ENCODE results near the gene LHX2.

The LHX2 gene

DNA sequence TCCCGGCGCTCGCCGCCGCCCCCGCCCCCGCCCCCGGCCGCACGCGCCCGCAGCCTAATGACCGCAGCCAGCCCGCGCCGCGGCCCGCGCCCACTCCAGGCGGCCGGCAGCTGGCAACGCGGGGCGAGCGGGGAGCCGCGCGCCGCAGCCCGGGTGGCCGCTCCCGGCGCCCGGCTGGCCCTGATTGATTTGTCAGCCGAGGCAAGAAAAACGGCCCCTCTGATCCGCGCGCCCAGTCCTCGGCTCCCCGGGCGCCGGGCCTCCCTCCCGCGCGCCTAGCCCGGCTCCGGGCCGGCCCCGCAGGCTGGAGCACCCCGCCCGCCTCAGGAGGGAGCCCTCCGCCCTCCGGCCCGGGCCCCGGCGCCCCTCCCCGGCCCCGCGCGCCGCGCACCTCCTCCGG, 11.9 kb upstream of the LHX2 start:
- DNase-seq (ENCODE audit: low spot score) = no peak

DNA sequence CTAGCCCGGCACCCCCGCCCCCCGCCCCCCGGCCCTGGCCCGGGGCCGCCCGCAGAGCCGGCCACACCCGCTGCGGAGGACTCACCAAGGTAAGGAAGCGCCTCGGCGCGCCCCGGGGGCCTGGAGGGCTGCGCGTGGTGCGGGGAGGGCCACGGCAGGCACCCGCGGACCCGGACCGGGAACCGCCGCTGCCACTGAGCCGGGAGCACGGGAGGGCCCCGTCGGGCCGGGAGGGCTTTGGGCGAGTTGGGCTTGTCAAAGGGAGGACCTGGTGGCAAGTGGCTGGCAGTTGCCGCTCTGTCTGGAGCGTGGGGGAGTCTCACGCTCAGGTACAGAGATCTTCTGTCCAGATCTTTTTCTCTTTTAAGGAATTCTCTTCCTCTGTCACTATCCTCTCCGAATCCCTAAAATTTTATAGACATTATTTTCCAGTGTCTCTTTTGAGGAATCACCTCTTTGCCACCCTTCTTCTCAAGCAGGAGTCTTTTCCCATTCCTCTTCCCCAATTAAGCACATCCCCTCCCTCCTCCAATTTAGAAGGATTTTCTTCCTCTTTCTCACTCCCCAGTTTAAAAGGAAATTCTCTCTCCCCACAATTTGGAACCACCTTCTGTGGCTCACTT, 11.3 kb upstream of the LHX2 start:
- DNase-seq (ENCODE audit: low spot score) = no peak

DNA sequence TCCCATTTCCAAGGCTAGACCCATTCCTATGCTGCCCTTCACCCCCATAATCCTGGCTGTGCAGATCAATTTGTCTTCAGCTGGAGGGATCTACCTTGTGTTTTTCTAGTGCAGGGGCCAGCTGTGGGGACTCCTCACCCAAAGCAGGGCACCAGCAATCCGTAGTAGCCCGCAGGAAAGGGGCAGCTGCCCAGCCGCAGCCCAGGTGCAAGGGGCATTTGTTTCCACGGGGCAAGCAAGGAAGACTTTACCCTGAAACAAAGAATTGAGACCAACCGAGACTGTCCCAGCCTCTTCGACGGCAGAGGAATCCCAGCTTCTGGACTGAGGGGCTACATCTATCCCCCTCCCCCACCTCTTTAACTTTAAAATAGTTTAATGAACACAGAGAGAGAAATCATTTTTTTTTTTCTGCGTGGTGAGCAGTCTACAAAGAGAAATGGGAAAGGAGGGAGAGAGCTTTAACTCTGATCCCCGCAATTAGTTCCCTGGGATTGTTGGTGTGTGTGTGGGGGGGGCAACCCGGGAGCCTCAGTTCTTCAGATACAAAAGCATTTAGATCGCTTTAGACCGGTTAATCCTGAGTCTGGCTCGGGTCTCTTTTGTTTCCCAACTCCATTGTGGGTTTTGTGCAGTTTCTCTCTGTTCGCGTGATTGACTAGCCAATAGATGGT, 10.6 kb upstream of the LHX2 start:
- no peak for DNase-seq (ENCODE audit: low spot score)

DNA sequence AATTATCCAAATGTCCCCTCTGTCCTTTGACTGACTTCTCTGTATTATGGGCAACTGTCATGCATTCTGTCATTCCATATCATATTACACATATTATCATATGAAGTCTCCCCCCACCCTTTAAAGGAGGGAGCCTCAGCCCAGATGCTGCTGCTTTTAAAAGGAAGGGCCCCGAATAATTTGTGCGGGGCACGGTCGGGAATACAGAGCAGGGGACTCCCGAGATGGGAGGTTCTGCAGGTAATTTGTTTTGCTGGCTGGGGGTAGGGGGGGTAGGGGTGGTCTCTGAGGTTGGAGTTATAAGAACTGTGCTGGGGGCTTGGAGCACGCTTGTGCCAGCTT, 10.1 kb upstream of the LHX2 start:
- DNase-seq (ENCODE audit: low spot score) = no peak

DNA sequence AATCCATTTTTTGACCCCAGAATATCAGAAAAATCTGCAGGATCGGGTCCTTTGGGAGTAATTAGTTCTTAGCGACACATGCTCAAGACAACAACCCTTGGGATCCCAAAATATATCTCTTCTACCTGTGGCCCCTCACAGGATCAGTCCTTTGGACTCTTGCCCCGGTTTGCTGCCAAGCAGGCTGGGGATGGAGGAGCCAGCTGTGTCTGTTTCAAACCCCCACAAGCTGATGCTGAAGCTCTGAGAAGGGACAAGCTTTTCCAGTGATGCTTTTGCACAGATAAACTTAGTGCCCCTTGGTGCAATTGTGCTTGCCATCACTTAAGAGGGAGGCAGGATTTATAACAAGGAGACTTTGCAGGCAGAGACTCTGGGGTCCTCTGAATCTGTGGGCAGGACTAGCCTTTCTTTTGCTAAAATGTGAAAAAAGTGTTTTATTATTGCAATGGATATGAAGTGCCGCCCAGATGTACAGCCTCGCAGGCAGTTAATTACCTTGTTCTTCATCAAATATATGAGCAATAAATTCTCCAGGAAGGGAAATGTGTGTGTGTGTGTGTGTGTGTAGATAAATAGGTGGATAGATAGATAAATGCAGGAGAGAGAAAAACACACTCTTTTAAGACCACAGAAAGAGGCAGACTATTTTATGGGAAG, 9.6 kb upstream of the LHX2 start:
- no peak for DNase-seq (ENCODE audit: low spot score)

DNA sequence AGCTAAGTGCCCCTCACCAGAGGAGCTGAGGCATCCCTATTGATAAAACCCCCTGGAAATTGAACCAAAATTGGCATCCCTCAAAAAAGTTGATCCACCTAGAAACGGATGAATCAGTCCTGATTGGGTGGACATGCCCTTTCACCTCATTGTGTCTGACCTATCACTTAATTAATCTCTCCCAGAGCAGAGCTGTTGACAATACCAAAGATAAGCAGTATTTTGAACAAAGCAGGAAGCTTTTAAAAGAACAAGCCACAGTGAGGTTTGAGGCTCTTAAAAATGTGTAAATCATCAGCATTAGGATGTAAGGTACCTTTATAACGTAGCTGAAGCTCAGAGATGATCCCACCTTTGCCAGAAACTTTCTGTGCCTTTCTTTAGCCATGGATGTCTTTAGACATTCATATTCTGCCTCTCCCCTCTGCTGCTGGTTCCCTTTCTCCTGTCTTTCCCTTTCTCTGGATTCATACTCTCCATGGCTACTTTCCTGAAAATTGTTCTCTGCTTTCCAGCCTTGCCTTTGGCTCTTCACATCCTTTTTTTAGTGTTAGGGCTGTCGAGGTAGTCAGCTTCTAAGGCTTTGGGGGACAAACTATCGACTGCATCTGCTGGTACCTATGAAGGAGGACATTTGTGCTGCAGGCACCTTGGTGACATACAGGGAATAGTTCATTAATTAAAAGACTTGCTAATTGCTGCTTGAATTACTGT, 7.8 kb upstream of the LHX2 start:
- DNase-seq (ENCODE audit: low spot score) = no peak

DNA sequence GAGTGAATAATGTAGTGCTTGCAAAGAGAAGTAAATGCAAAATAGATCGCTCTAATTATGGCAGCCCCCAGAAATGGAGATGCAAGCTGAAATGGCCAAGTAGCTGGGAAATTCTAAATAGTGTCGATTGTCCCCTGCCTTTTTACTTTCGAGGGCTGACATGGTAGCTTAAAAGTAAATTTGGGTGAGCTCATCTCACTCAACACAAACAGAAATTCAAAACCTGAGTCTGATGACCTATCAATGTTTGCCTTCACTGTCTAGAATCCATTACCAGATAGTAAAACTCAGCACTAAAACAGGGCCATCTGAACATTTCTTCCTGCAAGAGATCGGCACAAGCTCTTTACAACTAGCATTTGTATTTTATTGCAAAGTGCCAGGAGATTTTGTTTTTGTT, 7.0 kb upstream of the LHX2 start:
- DNase-seq (ENCODE audit: low spot score) = no peak

DNA sequence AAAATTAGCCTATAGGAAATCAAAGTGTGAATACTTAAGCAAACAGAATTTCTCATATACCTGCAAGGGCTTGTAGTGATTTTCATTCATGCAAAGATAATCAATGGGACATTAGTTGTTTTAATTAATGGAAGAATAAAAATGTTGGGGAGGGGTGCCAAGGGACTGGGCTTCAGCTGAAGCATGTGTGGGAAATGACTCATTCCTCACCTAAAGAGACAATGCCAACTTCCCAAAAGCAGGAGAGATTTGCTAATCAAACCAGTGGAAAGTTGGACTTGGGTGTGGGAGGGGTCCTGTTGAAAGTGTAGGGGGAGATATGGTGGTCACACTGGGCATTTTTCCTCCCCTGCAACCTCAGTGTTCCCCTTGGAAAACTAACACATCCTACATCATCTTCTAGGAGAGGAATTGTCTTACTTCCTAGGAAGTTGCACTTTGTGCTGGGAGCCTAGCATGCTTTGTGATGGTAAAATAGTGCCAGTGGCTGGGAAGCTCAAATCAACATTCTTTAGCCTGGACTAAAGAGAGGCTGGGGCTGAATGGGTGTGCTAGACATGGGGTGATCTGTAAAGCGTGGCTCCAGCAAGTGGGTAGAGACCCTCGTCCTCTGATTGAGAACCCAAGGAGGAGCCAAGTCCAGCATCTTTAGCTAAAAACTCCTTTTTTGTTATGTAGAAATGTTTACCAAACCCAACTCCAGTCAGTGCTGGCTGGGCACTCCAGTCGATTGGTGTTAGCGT, 6.4 kb upstream of the LHX2 start:
- no peak for DNase-seq (ENCODE audit: low spot score)

DNA sequence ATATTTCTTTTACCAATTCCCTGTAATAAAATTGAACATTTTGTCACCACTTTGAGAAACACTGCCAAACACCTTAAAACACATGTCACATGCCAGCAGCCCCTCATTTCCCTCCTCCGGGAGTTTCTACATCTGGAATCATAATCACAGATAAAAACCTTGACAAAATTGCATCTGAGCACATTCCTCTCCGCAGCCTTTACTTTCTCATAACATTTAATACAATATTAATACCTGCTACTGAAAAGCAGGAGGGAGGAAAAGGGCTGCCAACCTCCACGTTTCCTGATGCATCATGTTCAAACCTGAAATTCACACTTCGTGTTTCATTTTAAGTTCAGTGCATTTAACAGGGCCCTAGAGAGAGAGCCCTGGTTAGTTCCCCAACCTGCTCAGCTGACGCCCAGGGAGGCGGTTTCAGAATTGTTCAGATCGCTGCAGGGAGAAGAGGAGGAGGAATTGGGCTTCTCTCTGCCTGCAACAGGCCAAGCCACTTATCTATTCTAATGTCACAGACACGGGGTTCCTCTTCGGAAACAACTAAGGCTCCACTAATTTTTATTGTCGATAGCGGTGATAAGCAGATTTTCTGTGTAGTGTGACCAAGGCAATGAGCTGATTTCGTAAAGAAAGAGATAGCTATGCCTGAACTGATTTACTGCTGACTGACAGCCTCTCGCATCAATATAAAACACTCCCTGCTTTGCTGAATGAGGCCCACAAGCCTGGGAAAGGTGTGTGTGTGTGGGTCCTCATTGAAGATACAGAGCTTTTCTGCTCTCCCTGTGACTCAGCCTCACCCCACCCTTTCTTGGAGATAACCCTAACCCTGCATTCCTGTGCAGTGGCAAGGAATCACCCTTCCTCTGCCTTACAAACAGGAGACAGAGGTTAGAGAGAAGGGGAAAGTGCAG, 4.9 kb upstream of the LHX2 start:
- DNase-seq (ENCODE audit: low spot score) = peak; percentile 27

DNA sequence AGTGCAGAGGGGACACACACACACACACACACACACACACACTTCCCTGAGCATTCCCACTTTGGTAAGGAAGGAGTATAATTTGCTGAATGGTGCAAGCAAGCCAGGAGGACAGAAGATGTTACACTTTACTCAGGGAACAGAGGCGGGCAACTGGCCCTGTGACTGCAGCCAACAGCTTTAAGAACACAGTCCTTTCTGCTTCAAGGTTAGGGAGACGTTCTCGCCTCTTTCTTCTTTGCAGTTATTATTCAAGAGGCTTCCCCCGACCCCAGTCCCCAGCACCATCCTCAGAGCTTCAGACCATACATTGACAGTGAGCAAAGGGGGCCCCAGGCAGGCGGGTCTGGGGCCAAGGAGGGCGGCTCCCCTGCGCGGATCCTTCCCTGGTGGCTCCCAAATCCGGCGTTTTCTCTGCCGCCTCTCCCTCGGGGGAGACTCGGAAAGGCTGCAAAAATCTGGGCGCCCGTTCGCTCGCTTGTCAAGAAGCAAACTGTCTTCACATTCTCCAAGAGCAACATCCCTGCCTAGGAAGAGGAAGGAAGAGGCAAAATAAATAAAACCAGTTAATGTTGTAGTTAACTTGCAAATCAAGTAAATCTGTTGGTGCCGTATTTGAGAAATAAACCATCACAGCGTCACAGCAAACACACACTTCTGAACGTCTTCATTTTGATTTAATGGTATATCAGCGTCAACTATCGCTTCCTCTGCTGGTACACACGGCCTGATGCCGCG, 3.8 kb upstream of the LHX2 start:
- no peak for DNase-seq (ENCODE audit: low spot score)

DNA sequence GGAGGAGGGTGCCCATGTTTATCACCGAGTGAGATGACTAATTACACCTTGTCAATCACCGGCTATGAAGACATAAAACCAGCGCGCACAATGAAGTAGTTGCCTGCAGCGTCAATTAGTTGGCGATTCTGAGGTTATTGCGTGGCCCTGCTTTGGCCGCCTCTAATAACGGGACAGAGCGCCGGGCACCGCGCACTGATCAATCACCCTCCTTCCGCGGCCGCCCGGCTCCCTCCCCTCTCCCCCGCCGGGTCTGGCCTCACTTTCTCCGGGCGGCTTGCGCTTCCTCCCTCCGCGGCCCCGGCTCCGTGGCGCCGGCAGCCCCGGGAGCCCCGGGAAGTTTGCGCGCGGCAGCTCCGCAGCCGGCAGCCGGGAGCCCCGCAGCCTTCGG, 3.3 kb upstream of the LHX2 start:
- DNase-seq (ENCODE audit: low spot score) = no peak

DNA sequence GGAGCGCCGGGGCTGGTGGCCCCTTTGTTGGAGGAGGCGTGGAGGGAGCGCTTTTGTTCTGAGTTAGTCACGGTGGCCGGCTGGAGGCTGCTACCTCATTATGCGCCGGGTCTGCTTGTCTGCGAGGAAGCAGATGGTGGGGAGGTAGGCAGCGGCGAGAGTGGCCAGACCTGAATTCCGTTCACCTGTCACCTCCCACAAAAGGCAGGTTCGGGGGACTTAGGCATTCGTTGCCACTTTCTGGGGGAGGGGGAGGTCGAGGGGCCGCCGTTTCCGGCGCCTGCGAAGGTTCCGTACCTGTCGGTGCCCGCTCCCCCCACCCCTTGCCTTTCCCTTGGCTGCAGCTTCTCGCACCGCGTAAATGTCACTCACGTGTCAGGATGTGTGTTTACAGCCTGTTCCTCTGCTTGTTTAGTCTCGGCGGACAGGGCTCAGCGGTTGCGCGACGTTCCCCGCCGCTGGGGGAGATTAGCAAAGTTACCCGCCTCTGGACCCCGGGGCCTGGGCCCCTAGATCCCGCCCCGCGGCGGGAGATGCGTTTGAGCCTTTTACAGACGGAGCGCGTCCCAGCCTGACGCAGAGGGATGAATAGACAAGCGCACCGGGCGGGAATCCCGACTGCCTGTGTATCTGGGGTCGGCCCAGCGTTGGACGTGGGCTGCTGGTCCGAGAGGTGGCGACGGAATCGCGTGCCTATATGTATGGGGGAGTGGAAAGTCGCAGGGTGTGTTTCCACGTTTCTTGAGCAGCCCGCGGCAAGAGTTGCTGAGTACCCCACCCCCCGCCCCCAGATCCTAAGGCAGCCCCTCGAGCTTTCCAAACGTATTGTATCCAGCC, 2.7 kb upstream of the LHX2 start:
- no peak for DNase-seq (ENCODE audit: low spot score)

DNA sequence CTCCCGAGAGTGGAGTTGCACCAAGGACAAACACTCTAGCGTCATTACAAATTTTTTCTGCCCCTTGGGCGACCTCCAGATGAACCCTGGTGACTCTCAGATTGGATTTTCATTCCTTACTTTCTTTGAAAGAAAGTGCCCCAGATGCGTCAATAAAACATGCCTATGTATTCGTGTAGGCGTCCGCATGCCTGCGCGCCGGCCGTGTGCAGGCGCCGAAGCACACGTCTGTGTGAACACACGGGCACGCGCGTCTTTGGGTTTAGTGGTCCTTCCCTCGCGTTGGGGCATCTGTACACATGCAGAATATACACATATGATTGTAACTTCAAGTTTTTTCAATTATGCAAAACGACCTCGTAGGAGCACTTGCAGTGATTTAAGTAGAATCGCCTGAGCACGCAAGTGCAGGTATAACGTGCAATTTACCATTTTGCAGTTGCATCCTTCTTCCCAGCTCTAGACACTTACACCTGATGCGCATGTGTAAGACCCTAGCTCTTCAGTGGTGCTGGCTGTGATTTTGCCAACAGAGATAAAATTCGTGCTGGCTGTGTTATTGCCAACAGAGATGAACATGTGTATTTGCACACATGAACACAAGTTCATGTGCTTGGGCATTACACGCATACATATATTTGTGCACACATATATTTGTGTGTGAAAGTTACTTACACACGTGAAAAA, 1.9 kb upstream of the LHX2 start:
- DNase-seq (ENCODE audit: low spot score) = no peak

DNA sequence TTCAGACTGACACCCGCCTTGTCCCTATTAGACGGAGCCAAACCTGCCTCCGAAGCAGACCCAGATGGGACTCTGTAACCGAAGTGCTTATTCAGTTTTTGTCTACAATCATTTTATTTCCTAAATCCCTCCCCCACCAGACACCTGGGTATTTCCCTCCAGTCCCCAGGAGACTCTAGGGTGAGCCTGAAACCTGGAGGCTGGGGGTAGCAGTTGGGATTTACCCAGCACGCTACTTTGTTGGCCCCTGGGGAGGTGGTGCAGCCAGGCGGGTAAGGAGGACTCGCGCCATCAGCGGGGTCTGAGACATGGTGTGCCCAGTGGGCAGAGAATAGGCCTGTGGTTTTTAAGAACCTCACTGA, 1.3 kb upstream of the LHX2 start:
- DNase-seq (ENCODE audit: low spot score) = no peak

DNA sequence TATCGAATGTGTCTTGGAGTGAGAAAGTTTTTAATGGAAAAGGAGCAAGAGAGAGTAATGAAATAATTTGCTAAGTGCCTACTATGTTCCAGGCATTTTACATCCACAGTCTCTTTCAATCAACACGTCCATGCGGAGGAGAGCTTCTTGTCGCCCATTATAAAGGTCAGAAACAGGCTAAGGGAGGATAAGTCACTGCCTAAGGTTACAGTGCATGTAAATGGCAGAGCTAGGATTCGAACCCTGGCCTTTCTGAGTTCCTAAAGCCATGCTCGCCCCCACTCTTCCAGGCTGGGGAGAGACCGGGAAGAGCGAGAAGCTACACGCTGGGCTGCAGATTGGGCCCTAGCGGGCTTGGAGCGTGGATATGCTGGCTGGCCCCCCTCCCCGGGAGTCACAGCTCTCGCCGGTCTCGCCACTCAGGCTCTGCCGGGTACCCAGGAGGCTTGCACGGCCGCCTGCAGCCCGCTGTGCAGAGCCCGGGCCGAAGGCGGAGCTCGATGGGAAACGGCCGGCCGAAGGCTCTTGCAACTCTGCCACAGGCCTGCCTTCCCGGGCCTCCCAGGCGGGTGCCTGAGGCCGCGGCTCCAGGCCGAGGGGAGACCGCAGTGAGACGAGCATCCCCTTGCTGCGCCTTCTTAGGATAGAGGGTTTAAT, 775 bp upstream of the LHX2 start:
- DNase-seq (ENCODE audit: low spot score) = no peak

DNA sequence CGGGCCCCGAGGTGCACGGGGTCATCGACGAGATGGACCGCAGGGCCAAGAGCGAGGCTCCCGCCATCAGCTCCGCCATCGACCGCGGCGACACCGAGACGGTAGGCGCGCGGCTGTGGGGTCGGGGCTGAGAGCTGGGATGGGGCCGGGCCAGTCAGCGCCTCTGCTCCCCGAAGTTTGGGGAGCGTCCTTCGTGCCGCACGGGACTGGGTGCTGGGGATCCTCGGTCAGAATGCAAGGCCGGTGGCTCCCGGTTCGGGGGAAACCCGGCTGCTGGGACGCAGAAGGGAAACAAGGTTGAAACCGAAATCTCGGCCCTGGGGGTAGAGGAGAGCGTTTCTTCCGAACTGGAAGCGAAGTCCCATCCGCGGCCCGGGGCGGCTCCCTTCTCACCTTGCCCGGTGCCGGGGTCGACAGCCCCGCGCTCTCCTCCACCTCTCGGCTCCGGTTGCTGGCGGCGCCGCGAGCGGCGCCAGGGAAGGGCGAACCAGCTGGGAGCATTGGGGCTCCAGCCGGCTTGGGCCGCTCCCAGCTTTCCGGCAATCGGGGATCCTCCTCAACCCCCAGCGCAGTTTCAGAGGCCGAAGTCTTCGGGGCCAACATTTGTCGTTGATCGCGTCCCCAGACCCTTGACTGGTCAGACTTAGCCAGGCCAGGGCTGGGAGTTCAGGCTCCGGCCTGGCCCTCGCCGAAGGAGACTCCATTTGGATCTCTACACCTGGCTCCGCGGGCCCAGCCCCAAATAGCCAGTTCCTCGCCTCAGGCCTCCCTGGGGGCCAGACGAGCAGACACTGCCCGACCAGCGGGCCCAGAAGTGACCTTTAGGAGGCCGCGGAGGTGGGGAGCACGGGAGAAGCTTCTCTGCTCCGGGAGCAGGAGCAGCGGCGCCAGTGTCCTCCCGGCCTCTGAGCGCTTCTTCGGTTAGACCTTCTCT, 1.1 kb downstream of the LHX2 start:
- no peak for DNase-seq (ENCODE audit: low spot score)
